GM19438 (cell line): ENCODE measurements around the gene KDM5B.
"Not testable (repeated sequence)": the region's sequence is repeated elsewhere in the genome, so short reads cannot be mapped to it uniquely, and the experiment has no call there.

Experiments
- ATAC-seq: cut with Tn5 transposase; IDR thresholded peaks from one replicate; pipeline ENCODE4 v1.9.1; 2021; ENCODE audit warnings: low read depth; ENCODE audit not compliant: unreplicated experiment

KDM5B gene

GRCh38 chr1:202794931-202795330, 13.3 kb downstream of the KDM5B start:
- not testable (repeated sequence) for ATAC-seq

- no peak for ATAC-seq
These were observed 14.0 kb downstream of the KDM5B start for GRCh38 chr1:202794051-202794740.

DNA sequence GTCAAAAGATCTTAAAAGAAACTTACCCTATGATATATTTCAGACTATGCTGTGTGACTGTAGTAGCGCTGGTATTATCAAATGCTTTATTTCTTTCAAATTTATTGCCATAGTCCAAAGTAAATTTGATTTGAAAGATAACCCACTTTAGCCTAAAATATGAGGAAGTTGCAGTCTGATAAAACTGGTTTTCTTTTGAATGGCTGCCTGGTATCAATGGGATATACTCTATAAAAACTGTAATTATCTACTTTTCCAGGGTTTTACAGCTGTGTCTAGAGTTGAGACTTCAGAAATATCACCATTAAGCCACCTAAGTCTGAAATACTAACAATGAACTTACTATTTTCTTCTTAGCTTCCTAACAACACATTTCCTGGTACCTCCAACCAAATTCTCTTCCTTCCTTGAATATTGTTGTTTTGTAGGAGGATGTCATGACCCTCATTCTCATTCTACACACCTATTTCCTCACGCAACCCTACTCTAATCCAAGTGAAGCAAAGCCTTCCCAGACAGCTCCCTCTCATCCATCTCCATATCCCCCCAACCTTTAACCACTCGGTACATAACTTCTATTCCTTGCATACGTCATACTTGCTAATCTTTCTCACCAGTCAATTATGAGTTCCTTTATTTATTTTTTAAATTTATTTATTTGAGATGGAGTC, 17.0 kb downstream of the KDM5B start:
- ATAC-seq = no peak

GRCh38 chr1:202788800-202789199, 19.4 kb downstream of the KDM5B start:
- ATAC-seq = no peak

GRCh38 chr1:202786804-202787203, 21.4 kb downstream of the KDM5B start:
- no peak for ATAC-seq

DNA sequence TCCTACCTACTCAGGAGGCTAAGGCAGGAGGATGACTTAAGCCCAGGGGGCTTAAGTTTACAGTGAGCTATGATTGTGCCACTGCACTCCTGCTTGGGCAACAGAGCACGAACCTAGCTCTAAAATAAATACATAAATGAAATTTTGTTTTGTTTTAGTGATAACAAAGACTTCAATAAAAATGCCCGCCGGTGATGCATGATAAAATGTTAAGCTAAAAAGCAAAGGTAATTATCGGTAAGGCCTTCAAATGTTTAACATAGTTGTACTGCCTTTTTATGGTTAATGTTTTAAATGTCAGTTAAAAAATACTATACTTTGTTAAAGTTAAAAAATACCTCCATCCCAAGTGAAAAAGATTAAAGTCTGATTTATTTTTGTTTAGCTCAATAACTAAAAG, 27.0 kb downstream of the KDM5B start:
- ATAC-seq = no peak

DNA sequence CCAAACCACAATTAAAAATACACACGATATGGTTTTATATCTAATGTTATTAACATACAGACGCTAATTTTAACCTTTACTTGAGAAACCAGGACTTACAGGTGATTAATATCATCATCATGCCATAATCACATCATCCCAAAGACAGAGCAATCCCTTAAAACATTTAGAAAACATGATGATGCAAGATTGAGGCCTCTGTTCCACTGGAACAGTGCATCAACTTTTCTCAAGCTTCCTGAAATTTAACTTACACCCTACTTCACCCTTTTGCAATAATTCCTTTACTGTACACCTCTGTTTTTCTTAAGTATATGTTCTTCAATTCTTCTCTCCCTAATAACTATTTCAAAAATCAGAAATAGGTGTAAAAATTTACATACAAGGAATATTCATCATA, 38.1 kb downstream of the KDM5B start:
- no peak for ATAC-seq

DNA sequence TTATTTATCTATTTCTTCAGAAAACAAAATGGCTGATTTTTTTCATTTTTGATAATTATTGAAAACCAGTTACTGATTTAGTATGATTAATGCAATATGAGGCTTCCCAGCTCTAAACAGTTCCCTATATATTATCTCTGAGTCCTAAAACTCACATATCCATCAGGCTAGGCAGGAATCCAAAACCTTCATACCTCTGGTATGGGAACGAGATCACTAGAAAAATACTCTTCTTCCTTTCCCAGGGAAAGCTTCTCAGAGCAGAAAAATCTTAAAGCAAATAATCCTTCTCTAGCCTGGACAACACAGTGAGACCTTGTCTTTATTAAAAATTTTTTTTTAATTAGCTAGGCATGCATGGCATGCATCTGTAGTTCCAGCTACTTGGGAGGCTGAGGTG, 42.5 kb downstream of the KDM5B start:
- ATAC-seq = no peak

DNA sequence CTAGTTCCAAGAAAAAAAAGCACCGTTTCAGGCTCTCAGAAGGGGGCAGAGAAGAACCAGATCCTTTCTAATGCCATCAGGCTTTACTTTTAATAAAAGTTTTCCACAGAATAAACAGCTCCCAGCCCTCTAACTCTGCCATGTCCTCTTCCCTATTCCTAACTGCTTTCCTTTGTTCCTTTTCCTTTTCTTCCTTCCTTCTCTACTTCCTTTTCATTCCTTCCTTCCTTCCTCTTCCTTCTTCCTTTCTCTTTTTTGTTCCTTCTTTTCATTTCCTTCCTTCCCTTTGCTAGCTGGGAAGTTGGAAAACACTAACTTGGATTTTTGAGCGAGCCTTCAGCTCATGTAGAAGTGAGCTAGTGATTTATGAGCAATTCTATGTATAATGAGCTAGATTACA, 46.2 kb downstream of the KDM5B start:
- no peak for ATAC-seq

DNA sequence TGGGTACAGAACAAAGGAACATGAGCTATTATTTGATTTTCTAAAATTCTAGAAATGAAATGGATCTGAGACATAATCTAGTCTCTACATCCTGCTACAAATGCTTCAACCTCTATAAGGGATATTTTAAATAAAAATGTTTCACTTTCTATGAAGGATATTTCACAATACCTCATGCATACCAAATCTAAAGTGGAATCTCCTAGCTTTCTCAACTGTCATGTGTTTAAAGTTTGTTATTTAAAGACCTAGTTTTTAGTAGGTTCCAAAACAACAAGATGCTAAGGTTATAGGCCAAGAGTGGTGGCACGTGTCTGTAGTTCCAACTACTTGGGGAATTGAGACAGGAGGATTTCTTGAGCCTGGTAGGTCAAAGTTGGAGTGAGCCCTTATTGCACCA, 47.6 kb downstream of the KDM5B start:
- no peak for ATAC-seq

- no peak for ATAC-seq
These were observed 51.8 kb downstream of the KDM5B start for GRCh38 chr1:202756391-202756790.

- no peak for ATAC-seq
These were observed 53.9 kb downstream of the KDM5B start for GRCh38 chr1:202754293-202754692.

DNA sequence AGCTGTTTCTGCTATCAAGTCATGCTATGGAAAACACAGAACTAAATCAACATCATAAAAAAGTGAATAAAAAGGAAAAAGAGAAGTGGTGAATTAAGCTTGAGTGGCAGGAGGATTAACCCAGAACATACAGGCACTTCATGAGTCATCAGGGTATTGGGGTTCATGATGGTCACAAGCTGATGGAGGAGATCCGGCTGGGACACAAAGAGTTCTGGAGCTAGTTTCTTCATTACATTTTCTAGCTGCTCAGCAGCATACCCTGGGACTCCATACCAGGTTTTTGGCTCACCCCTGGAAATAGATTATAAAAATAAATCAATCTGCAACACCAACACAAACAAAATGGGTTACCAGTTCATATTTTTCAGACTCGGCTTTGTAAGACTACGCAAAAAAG, 55.4 kb downstream of the KDM5B start:
- ATAC-seq = no peak

DNA sequence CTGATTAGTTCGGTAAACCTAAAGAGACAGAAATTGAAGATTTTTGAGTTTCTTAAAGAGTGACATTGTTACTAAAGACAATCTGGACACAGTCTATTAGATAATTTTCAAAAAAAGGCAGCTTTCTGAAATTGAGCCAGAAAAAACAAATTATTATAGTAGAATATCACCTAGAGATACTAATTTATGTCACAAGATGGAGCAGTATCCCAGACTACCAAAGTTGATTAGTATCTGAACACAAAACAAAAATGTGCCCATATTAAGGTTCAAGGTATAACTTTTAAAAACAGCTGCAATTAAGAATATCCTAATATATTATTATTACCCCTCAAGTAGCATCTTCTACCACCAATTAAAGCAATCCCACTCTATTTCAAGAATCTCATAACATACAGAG, 57.5 kb downstream of the KDM5B start:
- no peak for ATAC-seq

DNA sequence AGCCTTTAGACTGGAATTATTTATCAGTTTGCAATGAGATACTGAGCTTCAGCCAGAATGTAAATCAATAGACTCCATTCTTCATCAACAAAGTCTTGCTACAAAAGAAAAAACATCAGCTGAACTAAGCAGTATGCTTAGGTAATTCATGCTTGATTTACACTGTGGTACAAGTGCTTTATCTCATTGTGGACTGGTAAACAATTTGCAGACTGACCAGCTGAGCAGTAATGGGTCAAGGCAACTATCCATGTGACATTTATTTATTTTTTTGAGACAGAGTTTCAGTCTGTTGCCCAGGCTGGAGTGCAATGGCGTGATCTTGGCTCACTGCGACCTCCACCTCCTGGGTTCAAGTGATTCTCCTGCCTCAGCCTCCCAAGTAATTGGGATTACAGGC, 58.2 kb downstream of the KDM5B start:
- no peak for ATAC-seq

DNA sequence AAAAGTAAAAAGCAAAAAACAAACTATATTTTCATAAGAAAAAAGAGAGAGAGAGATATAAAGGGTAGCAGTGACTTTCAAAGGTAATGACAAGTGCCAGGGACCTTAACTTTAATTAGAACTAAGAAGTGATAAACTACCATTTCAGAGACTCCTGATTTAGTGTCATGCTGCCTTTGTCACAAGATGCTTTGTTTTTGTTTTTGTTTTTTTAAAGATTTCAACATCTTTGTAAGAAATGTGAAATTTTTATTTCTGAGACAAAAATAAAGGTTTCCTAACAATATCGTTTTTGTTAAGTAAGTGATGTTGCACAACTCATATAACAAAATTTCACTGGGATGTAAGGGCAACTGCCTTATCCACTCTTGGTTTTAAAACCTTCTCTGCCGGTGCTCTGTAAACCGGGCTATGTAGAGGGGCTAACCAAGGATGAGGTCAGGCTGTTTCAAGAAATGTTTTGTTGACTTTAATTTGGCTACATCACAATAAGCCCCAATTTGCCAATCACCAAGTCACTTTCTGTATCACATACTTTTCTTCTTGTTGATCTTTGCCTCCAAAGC, 62.8 kb downstream of the KDM5B start:
- no peak for ATAC-seq

- ATAC-seq = not testable (repeated sequence)
These were observed 63.5 kb downstream of the KDM5B start for GRCh38 chr1:202744770-202745169.

- no peak for ATAC-seq
These were observed 65.7 kb downstream of the KDM5B start for GRCh38 chr1:202742496-202742895.

GRCh38 chr1:202733251-202733650, 75.0 kb downstream of the KDM5B start:
- ATAC-seq = no peak

DNA sequence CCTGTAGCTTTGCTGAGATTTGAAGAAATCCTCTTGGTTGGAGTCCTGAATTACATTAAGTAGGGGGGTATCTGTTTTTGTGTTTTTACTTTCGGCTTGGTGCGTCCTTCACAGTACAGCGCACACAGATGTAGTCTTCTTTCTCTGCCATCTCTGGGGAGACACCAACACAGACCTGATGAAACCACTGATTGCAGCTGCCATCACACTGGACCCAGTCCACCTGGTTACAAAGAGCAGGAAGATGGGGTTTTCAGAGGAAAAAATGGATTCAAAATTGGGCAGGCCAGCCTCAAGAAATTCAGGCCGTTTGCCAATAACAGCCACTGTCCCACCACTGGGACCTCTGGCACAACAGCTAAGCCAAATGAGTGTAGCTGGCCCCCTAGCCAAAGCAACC, 79.3 kb downstream of the KDM5B start:
- ATAC-seq = no peak

- no peak for ATAC-seq
These were observed 82.7 kb downstream of the KDM5B start for GRCh38 chr1:202725526-202725925.

- no peak for ATAC-seq
These were observed 84.5 kb downstream of the KDM5B start for GRCh38 chr1:202723708-202724107.
